Liver (tissue), 9 donors: ENCODE measurements around the gene ITGA8. TPM values are rescaled to one million over a fixed set of nuclear protein-coding genes. Genes with fewer than 3 reads are reported as not detected.
"Not testable (repeated sequence)": the region's sequence is repeated elsewhere in the genome, so short reads cannot be mapped to it uniquely, and the experiment has no call there.

Source experiments
- DNase-seq: peaks from one replicate; pipeline ENCODE4 v3.0.0-alpha.2; 2017; ENCODE audit warnings: low spot score
- H3K27ac ChIP-seq, 2 donors: one replicate each; pipeline ENCODE4 v1.7.0; 2013; ENCODE audit warnings: inconsistent platforms in 2 of 2, low read length in 2 of 2, control low read depth in 1 of 2, low read depth in 1 of 2, mild to moderate bottlenecking in 1 of 2
- H3K27me3 ChIP-seq, 4 donors: one replicate each; pipeline versions ENCODE4 v1.6.1 to v1.7.0; 2013; ENCODE audit warnings: low read length in 3 of 4, inconsistent platforms in 1 of 4, mild to moderate bottlenecking in 1 of 4, moderate library complexity in 1 of 4; ENCODE audit not compliant: control insufficient read depth in 4 of 4, insufficient read depth in 4 of 4
- H3K36me3 ChIP-seq, 4 donors: one replicate each; pipeline versions ENCODE4 v1.6.1 to v1.7.0; 2013; ENCODE audit warnings: low read length in 3 of 4, mild to moderate bottlenecking in 3 of 4, low read depth in 1 of 4, moderate library complexity in 1 of 4; ENCODE audit not compliant: control insufficient read depth in 4 of 4, insufficient read depth in 3 of 4
- H3K4me1 ChIP-seq, 4 donors: one replicate each; pipeline versions ENCODE4 v1.6.1 to v1.7.0; 2013; ENCODE audit warnings: low read length in 3 of 4, mild to moderate bottlenecking in 3 of 4, moderate library complexity in 1 of 4; ENCODE audit not compliant: control insufficient read depth in 4 of 4, insufficient read depth in 4 of 4
- H3K4me3 ChIP-seq, 3 donors: one replicate each; pipeline versions ENCODE4 v1.6.1 to v1.7.0; 2013; ENCODE audit warnings: low read length in 3 of 3, control low read depth in 1 of 3, low read depth in 1 of 3, mild to moderate bottlenecking in 1 of 3
- H3K9ac ChIP-seq, 2 donors: one replicate each; pipeline ENCODE4 v1.7.0; 2013; ENCODE audit warnings: low read length in 2 of 2, mild to moderate bottlenecking in 2 of 2, moderate library complexity in 2 of 2, control low read depth in 1 of 2, low read depth in 1 of 2
- H3K9me3 ChIP-seq, 4 donors: one replicate each; pipeline versions ENCODE4 v1.6.1 to v1.7.0; 2013; ENCODE audit warnings: low read length in 3 of 4; ENCODE audit not compliant: control insufficient read depth in 4 of 4
- EGR1 ChIP-seq, 2 donors: IDR thresholded peaks; 2 replicates each; pipeline ENCODE4 v1.6.1; 2016 to 2018; ENCODE audit warnings: antibody characterized with exemption in 2 of 2, low read depth in 2 of 2
- FOXA1 ChIP-seq: IDR thresholded peaks from 2 replicates; pipeline ENCODE4 v1.6.1; 2016; ENCODE audit warnings: antibody characterized with exemption
- HNF4A ChIP-seq, 2 donors: conservative IDR thresholded peaks; 2 replicates each; pipeline ENCODE4 v1.6.1; 2016; ENCODE audit warnings: antibody characterized with exemption in 2 of 2, mild to moderate bottlenecking in 2 of 2
- HNF4G ChIP-seq: IDR thresholded peaks from 2 replicates; pipeline ENCODE4 v1.6.1; 2016; ENCODE audit warnings: antibody characterized with exemption
- JUND ChIP-seq, 2 donors: IDR thresholded peaks; 2 replicates each; pipeline ENCODE4 v1.6.1; 2016; ENCODE audit warnings: antibody characterized with exemption in 2 of 2
- RAD21 ChIP-seq, 2 donors: IDR thresholded peaks; 2 replicates each; pipeline ENCODE4 v1.6.1; 2016; ENCODE audit warnings: antibody characterized with exemption in 2 of 2, mild to moderate bottlenecking in 2 of 2
- RXRA ChIP-seq, 2 donors: IDR thresholded peaks; 2 replicates each; pipeline ENCODE4 v1.6.1; 2017 to 2018; ENCODE audit warnings: antibody characterized with exemption in 2 of 2, mild to moderate bottlenecking in 1 of 2
- SP1 ChIP-seq: IDR thresholded peaks from 2 replicates; pipeline ENCODE4 v1.6.1; 2018; ENCODE audit warnings: antibody characterized with exemption, mild to moderate bottlenecking
- TAF1 ChIP-seq: conservative IDR thresholded peaks from 2 replicates; pipeline ENCODE4 v1.6.1; 2016; ENCODE audit warnings: antibody characterized with exemption, mild to moderate bottlenecking
- YY1 ChIP-seq: IDR thresholded peaks from 2 replicates; pipeline ENCODE4 v1.6.1; 2016; ENCODE audit warnings: antibody characterized with exemption, mild to moderate bottlenecking
- WGBS: extraction: QIAGEN DNeasy Blood & Tissue Kit; methylation state at CpG from one replicate; pipeline ENCODE4 v1.1.7; 2013; 5-methylcytosine and 5-hydroxymethylcytosine counted together
- polyA plus RNA-seq, 2 donors: library from polyadenylated mRNA; stranded (reverse) in 1 of 2; unstranded in 1 of 2; fragments of 200-250 nt in 1 of 2; fragments of >200 nt in 1 of 2; fragmentation: Nextera tagmentation in 1 of 2; extraction: Ambion mirVana in 1 of 2; gene quantifications; one replicate each; pipeline versions ENCODE4 v1.2.1 to v1.2.3, GENCODE V29; 2013 to 2015
- total RNA-seq, 2 donors: library from RNA; depleted of rRNA; stranded (reverse); fragments of >200 nt; gene quantifications; one replicate each; pipeline ENCODE4 v1.2.3, GENCODE V29; 2014
- TF ChIP-seq, protein P1 (sequence below): IDR thresholded peaks from 2 replicates; pipeline ENCODE4 v1.6.1; 2016; ENCODE audit warnings: antibody characterized with exemption
- TF ChIP-seq, protein P2 (sequence below): IDR thresholded peaks from 2 replicates; pipeline ENCODE4 v1.6.1; 2016; ENCODE audit warnings: antibody characterized with exemption, mild to moderate bottlenecking
- TF ChIP-seq, protein P3 (sequence below): IDR thresholded peaks from 2 replicates; pipeline ENCODE4 v1.6.1; 2016; ENCODE audit warnings: antibody characterized with exemption
- donor health status: healthy.
- donor health status: healthy.
- donor health status: healthy.
- donor health status: healthy.
- donor health status: healthy.

The ITGA8 gene
- total and polyA plus RNA-seq, 4 donors = 0.06 to 1.0 (median 0.60) TPM

DNA sequence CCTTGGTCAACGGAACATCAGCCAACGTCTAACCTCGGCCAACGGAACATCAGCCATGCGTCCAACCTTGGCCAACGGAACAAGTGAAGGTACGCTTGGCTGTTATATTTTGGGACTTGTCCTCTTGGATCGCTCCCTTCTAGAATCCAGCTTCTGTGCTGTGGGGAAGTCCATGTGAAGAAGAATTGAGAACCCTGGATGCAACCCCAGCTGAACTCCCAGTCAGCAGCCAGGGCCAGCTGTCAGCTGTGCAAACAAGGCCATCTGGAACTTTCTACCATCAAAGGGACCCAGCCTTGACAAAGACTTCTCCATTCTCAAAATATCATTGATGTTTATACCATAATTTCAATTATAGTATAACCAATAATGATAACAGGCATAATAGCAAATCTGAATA, 43.3 kb upstream of the ITGA8 start:
- no peak for DNase-seq
- no peaks in the 10 kb centered on the region for H3K27me3 ChIP-seq
- H3K4me1 ChIP-seq = no peaks in the 10 kb centered on the region
- no peak for TF ChIP-seq HNF4G
- TF ChIP-seq FOXA1 = no peak
- no peak for TF ChIP-seq HNF4A (conservative IDR thresholded peaks at IDR 0.05)
- TF ChIP-seq TAF1 = no peak
- no peak for TF ChIP-seq EGR1 (IDR thresholded peaks at IDR 0.05; ENCODE audit: low read depth in 2 of 2)
- no peak for TF ChIP-seq RAD21 (IDR thresholded peaks at IDR 0.05)
- no peaks in the 10 kb centered on the region for H3K9me3 ChIP-seq
- 93% methylated on average over 8 of the region's 8 CpGs for WGBS
- no peaks in the 10 kb centered on the region for H3K36me3 ChIP-seq
- H3K4me3 ChIP-seq = no peak overlapping the region
- H3K27ac ChIP-seq = no peak overlapping the region
- no peak overlapping the region for H3K9ac ChIP-seq

DNA sequence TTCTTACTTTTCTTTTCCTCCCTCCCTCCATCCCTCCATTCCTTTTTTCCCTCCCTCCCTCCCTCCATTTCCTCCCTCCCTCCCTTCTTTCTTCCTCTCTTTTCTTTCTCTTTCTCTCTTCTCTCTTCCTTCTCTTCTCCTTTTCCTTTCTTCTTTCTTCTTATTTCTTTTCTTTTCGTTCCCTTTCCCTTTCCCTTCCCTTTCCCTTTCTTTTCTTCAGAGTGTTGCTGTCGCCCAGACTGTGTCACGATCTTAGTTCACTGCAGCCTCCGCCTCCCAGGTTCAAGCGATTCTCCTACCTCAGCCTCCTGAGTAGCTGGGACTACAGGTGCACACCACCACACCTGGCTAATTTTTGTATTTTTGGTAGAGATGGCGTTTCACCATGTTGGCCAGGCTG, 42.5 kb upstream of the ITGA8 start:
- not testable (repeated sequence) for H3K9me3 ChIP-seq, H3K27me3 ChIP-seq, H3K4me1 ChIP-seq, H3K27ac ChIP-seq, H3K4me3 ChIP-seq, H3K9ac ChIP-seq, DNase-seq, H3K36me3 ChIP-seq
- WGBS = 89% methylated on average over 6 of the region's 6 CpGs

DNA sequence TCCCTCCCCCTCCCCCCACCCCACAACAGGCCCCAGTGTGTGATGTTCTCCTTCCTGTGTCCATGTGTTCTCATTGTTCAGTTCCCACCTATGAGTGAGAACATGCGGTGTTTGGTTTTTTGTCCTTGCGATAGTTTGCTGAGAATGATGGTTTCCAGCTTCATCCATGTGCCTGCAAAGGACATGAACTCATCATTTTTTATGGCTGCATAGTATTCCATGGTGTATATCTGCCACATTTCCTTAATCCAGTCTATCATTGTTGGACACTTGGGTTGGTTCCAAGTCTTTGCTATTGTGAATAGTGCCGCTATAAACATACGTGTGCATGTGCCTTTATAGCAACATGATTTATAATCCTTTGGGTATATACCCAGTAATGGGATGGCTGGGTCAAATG, 41.5 kb upstream of the ITGA8 start:
- not testable (repeated sequence) for H3K9ac ChIP-seq, H3K4me1 ChIP-seq, H3K36me3 ChIP-seq, H3K27ac ChIP-seq, H3K27me3 ChIP-seq, H3K4me3 ChIP-seq, DNase-seq, H3K9me3 ChIP-seq
- 90% methylated on average over 2 of the region's 4 CpGs for WGBS

DNA sequence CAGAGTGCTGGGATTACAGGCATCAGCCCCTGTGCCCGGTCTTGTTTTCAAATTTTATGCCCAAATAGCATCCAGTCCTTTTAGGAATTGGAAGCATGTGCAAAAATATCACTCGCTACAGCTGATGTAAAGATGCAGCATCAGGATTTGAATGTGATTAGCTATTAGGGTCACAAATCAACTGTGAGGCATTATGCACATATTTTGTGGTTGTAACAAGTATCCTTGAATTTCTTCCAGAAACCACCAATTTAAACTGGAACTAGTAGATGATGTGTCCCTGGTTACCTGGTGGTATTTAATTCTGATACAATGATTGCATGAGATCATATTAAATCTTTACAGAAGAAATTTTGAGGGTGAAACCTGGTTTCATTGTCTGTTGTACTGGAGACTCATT, 41.0 kb upstream of the ITGA8 start:
- H3K27me3 ChIP-seq = no peaks in the 10 kb centered on the region

More for the DNA sequence above, 41.0 kb upstream of the ITGA8 start:
- 94% methylated on average over 2 of the region's 2 CpGs for WGBS
- Histone ChIP-seq H3K9me3 (no peaks in the 10 kb centered on the region), H3K4me1 (no peaks in the 10 kb centered on the region), H3K4me3 (no peak overlapping the region), H3K27ac (no peak overlapping the region), H3K9ac (no peak overlapping the region), H3K36me3 (no peaks in the 10 kb centered on the region)
- TF ChIP-seq JUND (IDR thresholded peaks at IDR 0.05) = no peak
- TF ChIP-seq HNF4A (conservative IDR thresholded peaks at IDR 0.05) = no peak
- no peak for TF ChIP-seq RXRA (IDR thresholded peaks at IDR 0.05)
- TF ChIP-seq YY1 = no peak
- TF ChIP-seq, protein P1, sequence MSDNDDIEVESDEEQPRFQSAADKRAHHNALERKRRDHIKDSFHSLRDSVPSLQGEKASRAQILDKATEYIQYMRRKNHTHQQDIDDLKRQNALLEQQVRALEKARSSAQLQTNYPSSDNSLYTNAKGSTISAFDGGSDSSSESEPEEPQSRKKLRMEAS = no peak
- no peak for TF ChIP-seq HNF4G
- TF ChIP-seq SP1 = no peak
- TF ChIP-seq, protein P2, sequence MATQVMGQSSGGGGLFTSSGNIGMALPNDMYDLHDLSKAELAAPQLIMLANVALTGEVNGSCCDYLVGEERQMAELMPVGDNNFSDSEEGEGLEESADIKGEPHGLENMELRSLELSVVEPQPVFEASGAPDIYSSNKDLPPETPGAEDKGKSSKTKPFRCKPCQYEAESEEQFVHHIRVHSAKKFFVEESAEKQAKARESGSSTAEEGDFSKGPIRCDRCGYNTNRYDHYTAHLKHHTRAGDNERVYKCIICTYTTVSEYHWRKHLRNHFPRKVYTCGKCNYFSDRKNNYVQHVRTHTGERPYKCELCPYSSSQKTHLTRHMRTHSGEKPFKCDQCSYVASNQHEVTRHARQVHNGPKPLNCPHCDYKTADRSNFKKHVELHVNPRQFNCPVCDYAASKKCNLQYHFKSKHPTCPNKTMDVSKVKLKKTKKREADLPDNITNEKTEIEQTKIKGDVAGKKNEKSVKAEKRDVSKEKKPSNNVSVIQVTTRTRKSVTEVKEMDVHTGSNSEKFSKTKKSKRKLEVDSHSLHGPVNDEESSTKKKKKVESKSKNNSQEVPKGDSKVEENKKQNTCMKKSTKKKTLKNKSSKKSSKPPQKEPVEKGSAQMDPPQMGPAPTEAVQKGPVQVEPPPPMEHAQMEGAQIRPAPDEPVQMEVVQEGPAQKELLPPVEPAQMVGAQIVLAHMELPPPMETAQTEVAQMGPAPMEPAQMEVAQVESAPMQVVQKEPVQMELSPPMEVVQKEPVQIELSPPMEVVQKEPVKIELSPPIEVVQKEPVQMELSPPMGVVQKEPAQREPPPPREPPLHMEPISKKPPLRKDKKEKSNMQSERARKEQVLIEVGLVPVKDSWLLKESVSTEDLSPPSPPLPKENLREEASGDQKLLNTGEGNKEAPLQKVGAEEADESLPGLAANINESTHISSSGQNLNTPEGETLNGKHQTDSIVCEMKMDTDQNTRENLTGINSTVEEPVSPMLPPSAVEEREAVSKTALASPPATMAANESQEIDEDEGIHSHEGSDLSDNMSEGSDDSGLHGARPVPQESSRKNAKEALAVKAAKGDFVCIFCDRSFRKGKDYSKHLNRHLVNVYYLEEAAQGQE = no peak
- TF ChIP-seq, protein P3, sequence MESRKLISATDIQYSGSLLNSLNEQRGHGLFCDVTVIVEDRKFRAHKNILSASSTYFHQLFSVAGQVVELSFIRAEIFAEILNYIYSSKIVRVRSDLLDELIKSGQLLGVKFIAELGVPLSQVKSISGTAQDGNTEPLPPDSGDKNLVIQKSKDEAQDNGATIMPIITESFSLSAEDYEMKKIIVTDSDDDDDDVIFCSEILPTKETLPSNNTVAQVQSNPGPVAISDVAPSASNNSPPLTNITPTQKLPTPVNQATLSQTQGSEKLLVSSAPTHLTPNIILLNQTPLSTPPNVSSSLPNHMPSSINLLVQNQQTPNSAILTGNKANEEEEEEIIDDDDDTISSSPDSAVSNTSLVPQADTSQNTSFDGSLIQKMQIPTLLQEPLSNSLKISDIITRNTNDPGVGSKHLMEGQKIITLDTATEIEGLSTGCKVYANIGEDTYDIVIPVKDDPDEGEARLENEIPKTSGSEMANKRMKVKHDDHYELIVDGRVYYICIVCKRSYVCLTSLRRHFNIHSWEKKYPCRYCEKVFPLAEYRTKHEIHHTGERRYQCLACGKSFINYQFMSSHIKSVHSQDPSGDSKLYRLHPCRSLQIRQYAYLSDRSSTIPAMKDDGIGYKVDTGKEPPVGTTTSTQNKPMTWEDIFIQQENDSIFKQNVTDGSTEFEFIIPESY = no peak
- DNase-seq = no peak
